K562 (cell line): ENCODE measurements around the gene YBEY. TPM values are rescaled to one million over a fixed set of nuclear protein-coding genes. Genes with fewer than 3 reads are reported as not detected.
A peak's percentile ranks its signal among the peaks of the same experiment; 100 is the strongest.

Experiments used
- CXXC5 ChIP-seq: fragments of 250-450 bp; sonication (Bioruptor Pico); IDR thresholded peaks from 2 replicates; pipeline ENCODE4 v1.8.0; 2022; ENCODE audit warnings: inconsistent platforms, mild to moderate bottlenecking, moderate library complexity
- ELF2 ChIP-seq: fragments of 250-450 bp; sonication (Bioruptor Pico); IDR thresholded peaks from 2 replicates; pipeline ENCODE4 v1.5.0; 2021; ENCODE audit warnings: mild to moderate bottlenecking
- HCFC1 ChIP-seq: IDR thresholded peaks from 2 replicates; pipeline ENCODE4 v1.6.1; 2012; ENCODE audit warnings: low read depth, low read length, improper control_type of control experiment
- HLTF ChIP-seq: fragments of 450-650 bp; IDR thresholded peaks from 2 replicates; pipeline ENCODE4 v1.6.1; 2016
- HNRNPUL1 ChIP-seq: fragments of 200-400 bp; formaldehyde crosslinking; IDR thresholded peaks from 2 replicates; pipeline ENCODE4 v1.6.1; 2017; ENCODE audit warnings: low read length
- KDM2B ChIP-seq: fragments of 250-450 bp; sonication (Bioruptor Pico); IDR thresholded peaks from 2 replicates; pipeline ENCODE4 v1.8.0; 2021; ENCODE audit warnings: mild to moderate bottlenecking, moderate library complexity
- RAD21 ChIP-seq, 2 experiments: fragments of 250-450 bp in 1 of 2; fragments of 450-650 bp in 1 of 2; sonication (Bioruptor Pico) in 1 of 2; formaldehyde crosslinking in 1 of 2; IDR thresholded peaks in 1 of 2; conservative IDR thresholded peaks in 1 of 2; 2 replicates each; pipeline versions ENCODE4 v1.4.0 to v1.8.0; 2020 to 2022; ENCODE audit warnings: mild to moderate bottlenecking in 2 of 2, moderate library complexity in 1 of 2
- SMAD2 ChIP-seq: fragments of 150-350 bp; IDR thresholded peaks from 2 replicates; pipeline ENCODE4 v1.6.1; 2014; ENCODE audit warnings: low read depth, mild to moderate bottlenecking, low read length
- SRSF3 ChIP-seq: fragments of 200-400 bp; formaldehyde crosslinking; IDR thresholded peaks from 2 replicates; pipeline ENCODE4 v1.6.1; 2016; ENCODE audit warnings: mild to moderate bottlenecking, low read length, moderate library complexity; ENCODE audit not compliant: insufficient read depth
- TRIM24 ChIP-seq, 2 experiments: fragments of 450-650 bp; IDR thresholded peaks; 2 replicates each; pipeline ENCODE4 v1.6.1; 2016
- U2AF1 ChIP-seq: fragments of 200-400 bp; formaldehyde crosslinking; optimal IDR thresholded peaks from 2 replicates; pipeline ENCODE3; 2017; ENCODE audit warnings: mild to moderate bottlenecking, low read depth, low read length, moderate library complexity
- ZNF184 ChIP-seq: sonication (generic); formaldehyde crosslinking; IDR thresholded peaks from 2 replicates; pipeline ENCODE4 v1.5.0; 2020; ENCODE audit warnings: missing genetic modification reagents
- ZNF431 ChIP-seq: sonication (generic); formaldehyde crosslinking; IDR thresholded peaks from 2 replicates; pipeline ENCODE4 v1.8.0; 2022; ENCODE audit warnings: mild to moderate bottlenecking, missing genetic modification reagents
- ZNF551 ChIP-seq: fragments of 250-450 bp; sonication (Bioruptor Pico); IDR thresholded peaks from 2 replicates; pipeline ENCODE4 v1.5.0; 2021; ENCODE audit warnings: mild to moderate bottlenecking, moderate library complexity
- polyA plus RNA-seq, 8 experiments: library from polyadenylated mRNA; depleted of rRNA in 4 of 8; stranded (reverse) in 5 of 8; unstranded in 3 of 8; fragments of >200 nt; fragmentation: Nextera tagmentation in 2 of 8; fragmentation: Illumina TruSeq in 1 of 8; extraction: Ambion mirVana in 2 of 8; extraction: Trizol in 1 of 8; gene quantifications; 2 replicates each; pipeline versions ENCODE4 v1.2.1 to v1.2.3, GENCODE V29; 2011 to 2014; ENCODE audit warnings: inconsistent platforms in 1 of 8, missing spikeins in 1 of 8
- total RNA-seq, 7 experiments: library from RNA; depleted of rRNA in 6 of 7; stranded (reverse); fragments of >200 nt in 6 of 7; fragmentation: Illumina TruSeq in 2 of 7; extraction: Trizol in 2 of 7; gene quantifications; 2 replicates each; pipeline versions ENCODE4 v1.2.1 to v1.2.3, GENCODE V29; 2011 to 2021; ENCODE audit warnings: low replicate concordance in 1 of 7
- TF ChIP-seq, protein P1 (sequence below): fragments of 450-650 bp; formaldehyde crosslinking; IDR thresholded peaks from 2 replicates; pipeline ENCODE4 v1.4.0; 2020; ENCODE audit warnings: mild to moderate bottlenecking, mixed read lengths
- TF ChIP-seq, protein P2 (sequence below): fragments of 250-450 bp; sonication (Bioruptor Pico); IDR thresholded peaks from 2 replicates; pipeline ENCODE4 v1.4.0; 2020; ENCODE audit warnings: mild to moderate bottlenecking
- TF ChIP-seq, protein P3 (sequence below): fragments of 450-650 bp; formaldehyde crosslinking; IDR thresholded peaks from 2 replicates; pipeline ENCODE4 v1.4.0; 2020; ENCODE audit warnings: mild to moderate bottlenecking
- TF ChIP-seq, protein P4 (sequence below): sonication (generic); formaldehyde crosslinking; IDR thresholded peaks from 2 replicates; pipeline ENCODE4 v1.5.0; 2020; ENCODE audit warnings: missing genetic modification reagents
- TF ChIP-seq, protein P5 (sequence below): fragments of 450-650 bp; formaldehyde crosslinking; IDR thresholded peaks from 2 replicates; pipeline ENCODE4 v1.4.0; 2020; ENCODE audit warnings: mild to moderate bottlenecking, moderate library complexity
- TF ChIP-seq, protein P6 (sequence below): fragments of 200-400 bp; formaldehyde crosslinking; IDR thresholded peaks from 2 replicates; pipeline ENCODE4 v1.6.1; 2017; ENCODE audit warnings: mild to moderate bottlenecking, low read depth, low read length, moderate library complexity

Gene YBEY
- total and polyA plus RNA-seq, 9 of the 15 experiments (the other 6 are each of a cell fraction or from before 2014, with no cell fraction given), result 6.4 to 28.0 (median 12.4) TPM

DNA sequence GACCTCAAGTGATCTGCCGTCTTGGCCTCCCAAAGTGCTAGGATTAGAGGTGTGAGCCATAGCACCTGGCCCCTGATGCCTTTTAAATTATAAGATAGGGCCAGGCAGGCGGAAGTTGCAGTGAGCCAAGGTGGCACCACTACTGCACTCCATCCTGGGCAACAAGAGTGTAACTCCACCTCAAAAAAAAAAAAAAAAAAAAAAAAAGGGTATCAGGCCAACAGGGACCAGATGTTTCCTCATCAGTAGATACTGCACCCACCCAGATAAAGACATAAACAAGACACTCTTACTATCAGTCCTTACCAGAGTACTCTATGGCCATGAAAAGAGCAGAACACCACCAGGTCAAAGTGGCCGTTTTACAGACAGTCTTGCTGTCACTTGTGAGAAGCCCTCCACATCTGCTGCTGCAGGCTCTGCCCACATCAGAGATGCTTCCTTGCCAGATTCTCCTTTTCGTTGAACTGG is 34.2 kb downstream of the YBEY start (continued):
- TF ChIP-seq HLTF, result peak; percentile 98
- TF ChIP-seq ELF2 (CRISPR knock-in tag), result no peak
- TF ChIP-seq, protein P1, sequence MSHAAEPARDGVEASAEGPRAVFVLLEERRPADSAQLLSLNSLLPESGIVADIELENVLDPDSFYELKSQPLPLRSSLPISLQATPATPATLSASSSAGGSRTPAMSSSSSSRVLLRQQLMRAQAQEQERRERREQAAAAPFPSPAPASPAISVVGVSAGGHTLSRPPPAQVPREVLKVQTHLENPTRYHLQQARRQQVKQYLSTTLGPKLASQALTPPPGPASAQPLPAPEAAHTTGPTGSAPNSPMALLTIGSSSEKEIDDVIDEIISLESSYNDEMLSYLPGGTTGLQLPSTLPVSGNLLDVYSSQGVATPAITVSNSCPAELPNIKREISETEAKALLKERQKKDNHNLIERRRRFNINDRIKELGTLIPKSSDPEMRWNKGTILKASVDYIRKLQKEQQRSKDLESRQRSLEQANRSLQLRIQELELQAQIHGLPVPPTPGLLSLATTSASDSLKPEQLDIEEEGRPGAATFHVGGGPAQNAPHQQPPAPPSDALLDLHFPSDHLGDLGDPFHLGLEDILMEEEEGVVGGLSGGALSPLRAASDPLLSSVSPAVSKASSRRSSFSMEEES (CRISPR knock-in tag), result no peak
- no peak for TF ChIP-seq ZNF184 (CRISPR knock-in tag)
- TF ChIP-seq SRSF3, result no peak
- TF ChIP-seq, protein P2, sequence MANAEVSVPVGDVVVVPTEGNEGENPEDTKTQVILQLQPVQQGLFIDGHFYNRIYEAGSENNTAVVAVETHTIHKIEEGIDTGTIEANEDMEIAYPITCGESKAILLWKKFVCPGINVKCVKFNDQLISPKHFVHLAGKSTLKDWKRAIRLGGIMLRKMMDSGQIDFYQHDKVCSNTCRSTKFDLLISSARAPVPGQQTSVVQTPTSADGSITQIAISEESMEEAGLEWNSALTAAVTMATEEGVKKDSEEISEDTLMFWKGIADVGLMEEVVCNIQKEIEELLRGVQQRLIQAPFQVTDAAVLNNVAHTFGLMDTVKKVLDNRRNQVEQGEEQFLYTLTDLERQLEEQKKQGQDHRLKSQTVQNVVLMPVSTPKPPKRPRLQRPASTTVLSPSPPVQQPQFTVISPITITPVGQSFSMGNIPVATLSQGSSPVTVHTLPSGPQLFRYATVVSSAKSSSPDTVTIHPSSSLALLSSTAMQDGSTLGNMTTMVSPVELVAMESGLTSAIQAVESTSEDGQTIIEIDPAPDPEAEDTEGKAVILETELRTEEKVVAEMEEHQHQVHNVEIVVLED (CRISPR knock-in tag), result no peak
- no peak for TF ChIP-seq U2AF1
- TF ChIP-seq RAD21 (CRISPR knock-in tag; conservative IDR thresholded peaks at IDR 0.05 in 1 of 2, IDR thresholded peaks at IDR 0.05 in 1 of 2), result no peak
- peak; percentile 99 for TF ChIP-seq TRIM24 (IDR thresholded peaks at IDR 0.05)
- TF ChIP-seq HNRNPUL1, result no peak
- 0 out of 2 replicates have a peak, but pooled peaks have one; percentile 19 for TF ChIP-seq HCFC1
- TF ChIP-seq ZNF551, result no peak
- TF ChIP-seq, protein P3, sequence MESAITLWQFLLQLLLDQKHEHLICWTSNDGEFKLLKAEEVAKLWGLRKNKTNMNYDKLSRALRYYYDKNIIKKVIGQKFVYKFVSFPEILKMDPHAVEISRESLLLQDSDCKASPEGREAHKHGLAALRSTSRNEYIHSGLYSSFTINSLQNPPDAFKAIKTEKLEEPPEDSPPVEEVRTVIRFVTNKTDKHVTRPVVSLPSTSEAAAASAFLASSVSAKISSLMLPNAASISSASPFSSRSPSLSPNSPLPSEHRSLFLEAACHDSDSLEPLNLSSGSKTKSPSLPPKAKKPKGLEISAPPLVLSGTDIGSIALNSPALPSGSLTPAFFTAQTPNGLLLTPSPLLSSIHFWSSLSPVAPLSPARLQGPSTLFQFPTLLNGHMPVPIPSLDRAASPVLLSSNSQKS (CRISPR knock-in tag), result no peak
- TF ChIP-seq, protein P4, sequence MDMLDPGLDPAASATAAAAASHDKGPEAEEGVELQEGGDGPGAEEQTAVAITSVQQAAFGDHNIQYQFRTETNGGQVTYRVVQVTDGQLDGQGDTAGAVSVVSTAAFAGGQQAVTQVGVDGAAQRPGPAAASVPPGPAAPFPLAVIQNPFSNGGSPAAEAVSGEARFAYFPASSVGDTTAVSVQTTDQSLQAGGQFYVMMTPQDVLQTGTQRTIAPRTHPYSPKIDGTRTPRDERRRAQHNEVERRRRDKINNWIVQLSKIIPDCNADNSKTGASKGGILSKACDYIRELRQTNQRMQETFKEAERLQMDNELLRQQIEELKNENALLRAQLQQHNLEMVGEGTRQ (CRISPR knock-in tag), result no peak
- TF ChIP-seq SMAD2, result no peak
- no peak for TF ChIP-seq ZNF431 (CRISPR knock-in tag)
- TF ChIP-seq, protein P5, sequence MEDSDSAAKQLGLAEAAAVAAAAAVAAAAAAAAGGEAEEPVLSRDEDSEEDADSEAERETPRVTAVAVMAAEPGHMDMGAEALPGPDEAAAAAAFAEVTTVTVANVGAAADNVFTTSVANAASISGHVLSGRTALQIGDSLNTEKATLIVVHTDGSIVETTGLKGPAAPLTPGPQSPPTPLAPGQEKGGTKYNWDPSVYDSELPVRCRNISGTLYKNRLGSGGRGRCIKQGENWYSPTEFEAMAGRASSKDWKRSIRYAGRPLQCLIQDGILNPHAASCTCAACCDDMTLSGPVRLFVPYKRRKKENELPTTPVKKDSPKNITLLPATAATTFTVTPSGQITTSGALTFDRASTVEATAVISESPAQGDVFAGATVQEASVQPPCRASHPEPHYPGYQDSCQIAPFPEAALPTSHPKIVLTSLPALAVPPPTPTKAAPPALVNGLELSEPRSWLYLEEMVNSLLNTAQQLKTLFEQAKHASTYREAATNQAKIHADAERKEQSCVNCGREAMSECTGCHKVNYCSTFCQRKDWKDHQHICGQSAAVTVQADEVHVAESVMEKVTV (CRISPR knock-in tag), result no peak
- TF ChIP-seq, protein P6, sequence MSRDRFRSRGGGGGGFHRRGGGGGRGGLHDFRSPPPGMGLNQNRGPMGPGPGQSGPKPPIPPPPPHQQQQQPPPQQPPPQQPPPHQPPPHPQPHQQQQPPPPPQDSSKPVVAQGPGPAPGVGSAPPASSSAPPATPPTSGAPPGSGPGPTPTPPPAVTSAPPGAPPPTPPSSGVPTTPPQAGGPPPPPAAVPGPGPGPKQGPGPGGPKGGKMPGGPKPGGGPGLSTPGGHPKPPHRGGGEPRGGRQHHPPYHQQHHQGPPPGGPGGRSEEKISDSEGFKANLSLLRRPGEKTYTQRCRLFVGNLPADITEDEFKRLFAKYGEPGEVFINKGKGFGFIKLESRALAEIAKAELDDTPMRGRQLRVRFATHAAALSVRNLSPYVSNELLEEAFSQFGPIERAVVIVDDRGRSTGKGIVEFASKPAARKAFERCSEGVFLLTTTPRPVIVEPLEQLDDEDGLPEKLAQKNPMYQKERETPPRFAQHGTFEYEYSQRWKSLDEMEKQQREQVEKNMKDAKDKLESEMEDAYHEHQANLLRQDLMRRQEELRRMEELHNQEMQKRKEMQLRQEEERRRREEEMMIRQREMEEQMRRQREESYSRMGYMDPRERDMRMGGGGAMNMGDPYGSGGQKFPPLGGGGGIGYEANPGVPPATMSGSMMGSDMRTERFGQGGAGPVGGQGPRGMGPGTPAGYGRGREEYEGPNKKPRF, result no peak
- TF ChIP-seq CXXC5 (CRISPR knock-in tag), result peak; percentile 71
- no peak for TF ChIP-seq KDM2B (CRISPR knock-in tag)
